HFFc6 (cell line): ENCODE data around the gene FHOD3. TPM values are rescaled to one million over a fixed set of nuclear protein-coding genes. Genes with fewer than 3 reads are reported as not detected.
A peak's percentile ranks its signal among the peaks of the same experiment; 100 is the strongest.

Experiments
- DNase-seq: peaks from one replicate; pipeline ENCODE4 v3.0.0-alpha.2; 2018
- H3K27ac Mint-ChIP-seq: 2 replicates; pipeline ENCODE4 v1.8.0; 2020; ENCODE audit warnings: mild to moderate bottlenecking, mixed read lengths
- H3K27me3 Mint-ChIP-seq: 2 replicates; pipeline ENCODE4 v1.8.0; 2021; ENCODE audit warnings: mild to moderate bottlenecking, moderate library complexity, mixed read lengths; ENCODE audit not compliant: insufficient read depth
- H3K36me3 Mint-ChIP-seq: 2 replicates; pipeline ENCODE4 v1.8.0; 2021; ENCODE audit warnings: low read depth, mixed read lengths
- H3K4me1 Mint-ChIP-seq: 2 replicates; pipeline ENCODE4 v1.8.0; 2020; ENCODE audit warnings: low read depth, mixed read lengths
- H3K4me3 Mint-ChIP-seq: 2 replicates; pipeline ENCODE4 v1.8.0; 2020; ENCODE audit warnings: mild to moderate bottlenecking, moderate library complexity, mixed read lengths
- H3K9me3 Mint-ChIP-seq: 2 replicates; pipeline ENCODE4 v1.8.0; 2020; ENCODE audit warnings: mild to moderate bottlenecking, mixed read lengths
- total RNA-seq, 6 experiments: library from RNA; stranded (reverse); fragmentation: NEBNext Ultra II Directional; extraction: Animal tissue kit (Norgen Biotek cat#: 25700); gene quantifications; 2 replicates in 1 of 6; 3 replicates in 5 of 6; pipeline ENCODE4 v1.2.3, GENCODE V29; 2021
- TF ChIP-seq, protein P1 (sequence below): fragments of 200-600 bp; sonication (generic); IDR thresholded peaks from 2 replicates; pipeline ENCODE4 v1.5.0; 2021; ENCODE audit warnings: antibody characterized with exemption, mild to moderate bottlenecking

FHOD3 gene
- total RNA-seq, 6 experiments from 2014 or later = 32.8 to 67.6 (median 61.4) TPM

DNA sequence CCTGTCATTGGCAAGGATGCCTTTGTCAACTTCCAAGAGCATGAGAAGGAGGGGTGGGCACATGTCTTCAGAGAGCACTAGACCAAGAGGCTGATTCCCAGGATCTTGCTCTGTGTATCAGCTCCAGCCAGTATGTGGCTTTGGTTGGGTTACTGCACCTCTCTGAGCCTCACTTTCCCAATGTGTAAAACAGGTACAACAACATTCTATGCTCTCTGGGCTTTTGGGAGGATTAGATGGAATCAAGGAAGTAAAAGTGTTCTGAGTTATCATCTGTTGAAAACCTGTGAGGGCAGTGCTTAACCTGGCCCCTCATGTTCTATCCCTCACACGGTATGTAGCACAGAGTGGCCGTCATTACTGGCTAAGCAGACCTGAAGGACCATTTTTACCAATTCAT lies 103.9 kb downstream of the FHOD3 start:
- no peaks in the 10 kb centered on the region; the same call in 1 of the 2 replicates for H3K27me3 Mint-ChIP-seq
- TF ChIP-seq, protein P1, sequence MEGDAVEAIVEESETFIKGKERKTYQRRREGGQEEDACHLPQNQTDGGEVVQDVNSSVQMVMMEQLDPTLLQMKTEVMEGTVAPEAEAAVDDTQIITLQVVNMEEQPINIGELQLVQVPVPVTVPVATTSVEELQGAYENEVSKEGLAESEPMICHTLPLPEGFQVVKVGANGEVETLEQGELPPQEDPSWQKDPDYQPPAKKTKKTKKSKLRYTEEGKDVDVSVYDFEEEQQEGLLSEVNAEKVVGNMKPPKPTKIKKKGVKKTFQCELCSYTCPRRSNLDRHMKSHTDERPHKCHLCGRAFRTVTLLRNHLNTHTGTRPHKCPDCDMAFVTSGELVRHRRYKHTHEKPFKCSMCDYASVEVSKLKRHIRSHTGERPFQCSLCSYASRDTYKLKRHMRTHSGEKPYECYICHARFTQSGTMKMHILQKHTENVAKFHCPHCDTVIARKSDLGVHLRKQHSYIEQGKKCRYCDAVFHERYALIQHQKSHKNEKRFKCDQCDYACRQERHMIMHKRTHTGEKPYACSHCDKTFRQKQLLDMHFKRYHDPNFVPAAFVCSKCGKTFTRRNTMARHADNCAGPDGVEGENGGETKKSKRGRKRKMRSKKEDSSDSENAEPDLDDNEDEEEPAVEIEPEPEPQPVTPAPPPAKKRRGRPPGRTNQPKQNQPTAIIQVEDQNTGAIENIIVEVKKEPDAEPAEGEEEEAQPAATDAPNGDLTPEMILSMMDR = no peak
- DNase-seq = no peak
- peaks cover 60% of the 10 kb centered on the region for H3K4me1 Mint-ChIP-seq
- H3K9me3 Mint-ChIP-seq = peaks cover 5% of the 10 kb centered on the region
- H3K27ac Mint-ChIP-seq = no peak overlapping the region
- no peak overlapping the region for H3K4me3 Mint-ChIP-seq
- peaks cover 6% of the 10 kb centered on the region; the same call in 1 of the 2 replicates for H3K36me3 Mint-ChIP-seq

DNA sequence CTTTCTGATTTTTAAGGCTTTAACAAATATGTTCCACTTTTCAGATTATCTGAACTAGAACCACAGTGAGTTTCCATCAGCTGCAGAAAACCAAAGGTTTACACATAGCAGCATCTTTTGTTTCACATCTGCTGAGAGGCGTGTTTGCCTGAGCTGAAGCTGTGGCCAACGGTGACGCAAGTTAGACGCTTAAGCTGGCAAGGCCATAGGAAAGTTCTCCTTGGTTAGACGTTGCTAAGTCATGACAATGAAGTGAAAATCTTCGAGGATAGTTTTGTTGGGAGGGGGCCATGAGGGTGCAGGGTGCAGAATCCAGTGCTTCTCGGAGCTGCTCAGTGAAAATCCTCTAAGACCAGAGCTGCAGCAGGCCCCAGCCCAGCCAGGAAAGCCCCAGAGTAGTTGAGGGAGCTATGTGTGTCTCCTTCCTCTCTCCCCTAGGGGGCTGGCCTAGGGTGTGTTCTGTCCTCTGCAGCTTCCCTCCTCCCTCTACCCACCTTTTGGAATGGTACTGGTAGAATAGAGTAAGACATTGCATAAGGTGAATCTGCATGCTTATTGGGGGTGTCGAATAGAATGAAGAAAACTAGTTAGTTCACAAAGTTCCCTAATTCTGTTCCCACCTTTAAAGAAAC lies 105.4 kb downstream of the FHOD3 start:
- Mint-ChIP-seq H3K36me3 (no peaks in the 10 kb centered on the region), H3K9me3 (no peaks in the 10 kb centered on the region), H3K27me3 (no peaks in the 10 kb centered on the region; the same call in 1 of the 2 replicates), H3K4me1 (peaks cover 57% of the 10 kb centered on the region), H3K4me3 (no peak overlapping the region), H3K27ac (no peak overlapping the region)
- TF ChIP-seq, protein P1 = peak; percentile 18; the same call in 1 of the 2 replicates
- peak; percentile 22 for DNase-seq

DNA sequence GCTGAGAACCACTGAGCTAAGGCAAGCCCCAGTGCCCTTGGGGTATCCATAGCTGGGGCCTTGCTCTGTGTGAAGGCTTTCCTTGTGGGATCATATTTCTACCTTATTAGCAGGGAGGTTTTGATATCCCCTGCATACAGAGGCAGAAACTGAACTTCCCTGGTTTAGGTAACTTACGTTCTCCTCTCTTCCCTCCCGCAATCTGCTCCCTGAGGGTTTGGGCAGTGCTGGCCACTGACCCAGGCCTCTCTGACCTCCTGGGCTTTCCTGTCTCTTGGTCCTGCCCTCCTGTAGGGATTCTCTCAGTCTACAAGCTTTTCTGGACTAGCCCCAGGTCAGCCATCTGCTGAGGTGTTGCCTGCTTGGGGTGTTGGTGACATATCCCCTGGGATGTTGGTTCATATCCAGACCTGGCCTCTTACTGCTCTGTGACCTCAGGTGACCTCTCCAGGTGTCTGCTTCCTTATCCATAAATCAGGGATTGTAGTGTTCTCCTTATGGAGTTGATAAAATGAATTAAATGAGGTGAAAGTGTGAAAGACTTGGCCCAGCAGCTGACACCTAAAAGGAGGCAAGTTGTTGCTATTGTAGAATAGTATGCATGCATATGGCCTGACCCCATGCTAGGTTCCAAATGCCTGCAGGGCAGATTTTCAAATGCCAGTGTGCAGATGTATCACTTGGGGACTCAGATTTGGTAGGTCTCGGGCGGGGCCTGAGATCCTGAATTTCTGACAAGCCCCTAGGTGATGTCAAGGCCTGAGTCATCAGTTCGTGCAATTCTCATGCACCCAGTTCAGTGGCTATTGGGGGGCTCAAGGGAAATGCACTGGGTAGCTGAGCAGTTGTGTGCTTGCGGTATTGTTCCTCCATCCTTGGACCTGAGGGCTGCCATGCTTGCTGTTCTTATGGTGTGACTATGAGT lies 106.6 kb downstream of the FHOD3 start:
- Mint-ChIP-seq H3K4me1 (peaks cover 57% of the 10 kb centered on the region), H3K9me3 (no peaks in the 10 kb centered on the region), H3K4me3 (no peak overlapping the region), H3K36me3 (no peaks in the 10 kb centered on the region), H3K27me3 (no peaks in the 10 kb centered on the region; the same call in 1 of the 2 replicates), H3K27ac (peak overlapping the region; percentile 31)
- TF ChIP-seq, protein P1 = no peak
- no peak for DNase-seq

DNA sequence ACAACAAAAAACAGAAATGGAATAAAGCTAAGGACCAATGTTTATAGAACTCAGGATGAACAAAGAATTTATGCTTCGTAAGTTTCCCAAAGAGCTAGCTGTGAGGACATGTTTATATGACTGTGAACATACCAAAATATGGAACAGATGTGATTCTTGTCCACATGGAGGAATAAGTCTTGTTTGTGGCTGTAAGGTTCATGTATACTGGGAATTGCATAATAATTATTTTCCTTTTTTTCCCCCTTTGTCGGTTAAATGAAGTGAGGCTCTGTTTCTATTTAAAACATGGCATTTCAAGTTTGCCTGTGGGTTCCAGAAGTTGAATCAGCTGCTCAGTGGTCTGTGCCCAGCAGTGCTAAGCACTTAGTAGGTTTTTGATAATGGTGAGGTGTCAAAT lies 108.1 kb downstream of the FHOD3 start:
- H3K27me3 Mint-ChIP-seq = no peaks in the 10 kb centered on the region
- TF ChIP-seq, protein P1 = no peak
- DNase-seq = no peak
- H3K36me3 Mint-ChIP-seq = no peaks in the 10 kb centered on the region
- no peak overlapping the region for H3K4me3 Mint-ChIP-seq
- no peak overlapping the region for H3K27ac Mint-ChIP-seq
- no peaks in the 10 kb centered on the region for H3K9me3 Mint-ChIP-seq
- H3K4me1 Mint-ChIP-seq = peaks cover 52% of the 10 kb centered on the region

DNA sequence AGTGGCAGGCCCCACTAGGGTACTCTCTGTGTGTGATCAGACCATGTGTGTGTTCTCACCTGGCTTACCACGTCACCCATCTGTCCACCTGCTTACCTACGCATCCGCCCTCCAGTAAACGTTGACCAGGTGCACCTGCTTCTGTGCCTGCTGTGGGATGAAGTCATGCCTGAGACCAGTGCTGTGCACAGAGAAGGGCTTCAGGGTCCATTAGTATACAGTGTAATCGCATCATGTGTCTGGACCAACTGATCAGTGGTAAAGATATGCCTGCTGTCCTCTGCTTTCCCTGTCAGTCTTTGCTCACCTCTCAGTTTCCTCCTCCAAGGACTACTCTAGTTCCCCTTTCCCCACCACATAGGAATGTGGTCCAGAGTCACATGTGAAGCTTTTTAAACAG lies 109.3 kb downstream of the FHOD3 start:
- H3K4me1 Mint-ChIP-seq = peaks cover 56% of the 10 kb centered on the region
- TF ChIP-seq, protein P1 = no peak
- no peak overlapping the region for H3K27ac Mint-ChIP-seq
- no peaks in the 10 kb centered on the region for H3K27me3 Mint-ChIP-seq
- no peak overlapping the region for H3K4me3 Mint-ChIP-seq
- no peaks in the 10 kb centered on the region for H3K36me3 Mint-ChIP-seq
- H3K9me3 Mint-ChIP-seq = no peaks in the 10 kb centered on the region
- no peak for DNase-seq
